CD8-positive, alpha-beta memory T cell (primary cell): Measurements from ENCODE around the gene MALAT1. TPM values are rescaled to one million over a fixed set of nuclear protein-coding genes. Genes with fewer than 3 reads are reported as not detected.
A peak's percentile ranks its signal among the peaks of the same experiment; 100 is the strongest.
"Not testable (repeated sequence)": the region's sequence is repeated elsewhere in the genome, so short reads cannot be mapped to it uniquely, and the experiment has no call there.

Source experiments
- CTCF ChIA-PET: fragments of 350-600 bp; sonication (Branson Sonifier 250); formaldehyde crosslinking; loops from one replicate; lab custom pipeline; 2021; ENCODE audit warnings: antibody characterized with exemption; lab: Charles Lee
- POLR2A ChIA-PET: fragments of 350-600 bp; sonication (Branson Sonifier 250); formaldehyde crosslinking; loops from one replicate; lab custom pipeline; 2021; ENCODE audit warnings: antibody characterized with exemption; lab: Charles Lee
- DNase-seq, 5 donors: peaks; one replicate each; pipeline versions ENCODE4 v3.0.0 to v3.0.0-alpha.2; 2020 to 2022; ENCODE audit warnings: mixed read lengths in 1 of 5
- H3K27ac ChIP-seq: one replicate; pipeline ENCODE4 v1.7.0; 2013; ENCODE audit warnings: low read depth, mild to moderate bottlenecking, low read length, moderate library complexity
- H3K27me3 ChIP-seq: 2 replicates; pipeline ENCODE4 v1.7.0; 2013; ENCODE audit warnings: low read length, mild to moderate bottlenecking; ENCODE audit not compliant: insufficient read depth, poor library complexity, severe bottlenecking
- H3K36me3 ChIP-seq: 2 replicates; pipeline ENCODE4 v1.7.0; 2013; ENCODE audit warnings: mild to moderate bottlenecking, low read length, moderate library complexity; ENCODE audit not compliant: insufficient read depth
- H3K4me1 ChIP-seq: 2 replicates; pipeline ENCODE4 v1.7.0; 2013; ENCODE audit warnings: mild to moderate bottlenecking, low read length, moderate library complexity; ENCODE audit not compliant: insufficient read depth
- H3K4me3 ChIP-seq: 2 replicates; pipeline ENCODE4 v1.7.0; 2013; ENCODE audit warnings: mild to moderate bottlenecking, low read length
- H3K9me3 ChIP-seq: 2 replicates; pipeline ENCODE4 v1.7.0; 2013; ENCODE audit warnings: mild to moderate bottlenecking, low read length
- H3K27ac Mint-ChIP-seq, 8 donors: one replicate each; pipeline ENCODE4 v1.8.0; 2020 to 2021; ENCODE audit warnings: mixed read lengths in 8 of 8, mild to moderate bottlenecking in 6 of 8, inconsistent platforms in 3 of 8, moderate library complexity in 3 of 8
- H3K27me3 Mint-ChIP-seq, 2 donors: one replicate each; pipeline ENCODE4 v1.8.0; 2020 to 2021; ENCODE audit warnings: mixed read lengths in 2 of 2, mild to moderate bottlenecking in 1 of 2, moderate library complexity in 1 of 2
- H3K36me3 Mint-ChIP-seq, 3 donors: one replicate each; pipeline ENCODE4 v1.8.0; 2020 to 2021; ENCODE audit warnings: mixed read lengths in 3 of 3, inconsistent platforms in 1 of 3, mild to moderate bottlenecking in 1 of 3
- H3K4me1 Mint-ChIP-seq, 3 donors: one replicate each; pipeline ENCODE4 v1.8.0; 2020 to 2021; ENCODE audit warnings: mixed read lengths in 3 of 3, inconsistent platforms in 1 of 3, mild to moderate bottlenecking in 1 of 3
- H3K4me3 Mint-ChIP-seq, 7 donors: one replicate each; pipeline ENCODE4 v1.8.0; 2020 to 2021; ENCODE audit warnings: mixed read lengths in 7 of 7, mild to moderate bottlenecking in 6 of 7, moderate library complexity in 4 of 7, inconsistent platforms in 2 of 7
- H3K9me3 Mint-ChIP-seq, 5 donors: one replicate each; pipeline ENCODE4 v1.8.0; 2020 to 2022; ENCODE audit warnings: mixed read lengths in 5 of 5, mild to moderate bottlenecking in 3 of 5, moderate library complexity in 2 of 5, inconsistent platforms in 1 of 5
- polyA plus RNA-seq: library from polyadenylated mRNA; unstranded; fragments of 300-500 nt; fragmentation: Illumina TruSeq; gene quantifications from one replicate; pipeline ENCODE4 v1.2.3, GENCODE V29; 2021
- total RNA-seq, 2 experiments: library from RNA; stranded (reverse); gene quantifications; one replicate each; pipeline ENCODE4 v1.2.3, GENCODE V29; 2021

Gene MALAT1
- total and polyA plus RNA-seq, 3 experiments from 2014 or later = 2,529 to 4,912 (median 4,639) TPM

DNA sequence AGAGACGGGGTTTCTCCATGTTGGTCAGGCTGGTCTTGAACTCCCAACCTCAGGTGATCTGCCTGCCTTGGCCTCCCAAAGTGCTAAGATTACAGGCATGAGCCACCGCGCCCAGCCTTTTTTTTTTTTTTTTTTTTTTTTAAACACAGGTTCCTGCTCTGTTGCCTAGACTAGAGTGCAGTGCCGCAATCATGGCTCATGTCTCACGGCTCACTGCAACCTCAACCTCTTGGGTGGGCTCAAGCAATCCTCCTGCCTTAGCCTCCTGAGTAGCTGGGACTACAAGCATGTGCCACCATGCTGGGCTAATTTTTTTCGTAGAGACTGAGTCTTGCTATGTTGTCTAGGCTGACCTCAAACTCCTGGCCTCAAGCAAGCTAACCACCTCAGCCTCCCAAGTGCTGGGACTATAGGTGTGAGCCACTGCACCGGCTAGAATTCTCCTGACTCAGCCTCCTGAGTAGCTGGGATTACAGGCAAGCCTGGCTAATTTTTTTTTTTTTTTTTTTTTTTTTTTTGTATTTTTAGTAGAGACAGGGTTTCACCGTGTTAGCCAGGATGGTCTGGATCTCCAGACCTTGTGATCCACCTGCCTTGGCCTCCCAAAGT lies 20.2 kb downstream of the MALAT1 start:
- peaks cover 22 to 35% (median 33%) of the 10 kb centered on the region in 3 donors for H3K4me1 Mint-ChIP-seq
- not testable (repeated sequence) for H3K27me3 Mint-ChIP-seq, H3K4me3 Mint-ChIP-seq, H3K4me3 ChIP-seq, H3K36me3 ChIP-seq, H3K27me3 ChIP-seq, H3K9me3 Mint-ChIP-seq, H3K27ac ChIP-seq, H3K27ac Mint-ChIP-seq, H3K9me3 ChIP-seq, H3K36me3 Mint-ChIP-seq
- CTCF ChIA-PET = interaction anchor here (1.1 to 1.2 kb wide), 2 partner anchors 103 to 170 kb away, joined by 3 read pairs; no protein-coding TSS in a partner anchor
- peak in 1 of 5 donors; percentile 24 for DNase-seq
- POLR2A ChIA-PET = interaction anchor here (0.7 kb wide), 2 partner anchors 25 to 338 kb away, joined by 5 to 6 read pairs; no protein-coding TSS in a partner anchor
- peaks cover 23% of the 10 kb centered on the region for H3K4me1 ChIP-seq

GRCh38 chr11:65521777-65522521 lies 23.1 kb downstream of the MALAT1 start:
- H3K27ac Mint-ChIP-seq = peak overlapping the region in 6 of 8 donors; percentile 44 to 77 (median 54)
- H3K27me3 Mint-ChIP-seq, H3K36me3 Mint-ChIP-seq, H3K9me3 ChIP-seq, H3K36me3 ChIP-seq, H3K27me3 ChIP-seq, H3K9me3 Mint-ChIP-seq: not testable (repeated sequence)
- Histone ChIP-seq H3K4me1 (peaks cover 44% of the 10 kb centered on the region), H3K27ac (peak overlapping the region; percentile 9), H3K4me3 (peak overlapping the region; percentile 43)
- peak in 2 of 5 donors; percentile 42 to 70 for DNase-seq
- CTCF ChIA-PET = interaction anchor here (2.0 kb wide), 1 partner anchor 106 kb away, joined by 5 read pairs; no protein-coding TSS in a partner anchor
- POLR2A ChIA-PET = interaction anchor here (0.6 kb wide), 1 partner anchor 16 kb away, joined by 3 read pairs; no protein-coding TSS in a partner anchor
- H3K4me1 Mint-ChIP-seq = peaks cover 37 to 47% (median 37%) of the 10 kb centered on the region in 3 donors
- peak overlapping the region in 6 of 7 donors; percentile 33 to 79 (median 58) for H3K4me3 Mint-ChIP-seq

DNA sequence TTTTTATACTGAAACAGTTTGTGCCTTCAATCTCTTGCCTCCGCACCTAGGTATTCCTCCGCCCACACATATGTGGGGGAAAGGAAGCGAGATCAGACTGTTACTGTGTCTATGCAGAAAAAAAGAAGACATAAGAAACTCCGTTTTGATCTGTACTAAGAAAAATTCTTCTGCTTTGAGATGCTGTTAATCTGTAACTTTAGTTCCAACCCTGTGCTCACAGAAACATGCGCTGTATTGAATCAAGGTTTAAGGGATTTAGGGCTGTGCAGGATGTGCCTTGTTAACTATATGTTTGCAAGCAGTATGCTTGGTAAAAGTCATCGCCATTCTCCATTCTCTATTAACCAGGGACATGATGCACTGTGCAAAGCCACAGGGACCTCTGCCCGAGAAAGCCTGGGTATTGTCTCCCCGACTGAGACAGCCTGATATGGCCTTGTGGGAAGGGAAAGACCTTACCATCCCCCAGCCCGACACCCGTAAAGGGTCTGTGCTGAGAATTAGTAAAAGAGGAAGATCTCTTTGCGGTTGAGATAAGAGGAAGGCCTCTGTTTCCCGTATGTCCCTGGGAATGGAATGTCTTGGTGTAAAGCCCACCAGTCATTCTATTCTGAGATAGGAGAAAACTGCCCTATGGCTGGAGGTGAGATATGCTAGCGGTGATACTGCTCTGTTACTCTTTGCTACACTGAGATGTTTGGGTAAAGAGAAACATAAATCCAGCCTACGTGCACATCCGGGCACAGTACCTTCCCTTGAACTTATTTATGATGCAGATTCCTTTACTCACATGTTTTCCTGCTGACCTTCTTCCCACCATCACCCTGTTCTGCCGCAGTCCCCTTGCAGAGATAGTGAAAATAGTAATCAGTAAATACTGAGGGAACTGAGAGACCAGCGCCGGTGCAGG lies 24.1 kb downstream of the MALAT1 start:
- POLR2A ChIA-PET = interaction anchor here (1.0 kb wide), 1 partner anchor 115 kb away, joined by 3 read pairs; the partner anchor contains the start of gene SIPA1
- H3K9me3 Mint-ChIP-seq, CTCF ChIA-PET, H3K9me3 ChIP-seq, H3K27me3 Mint-ChIP-seq, H3K27me3 ChIP-seq, H3K36me3 ChIP-seq: not testable (repeated sequence)
- peak in 2 of 5 donors; percentile 48 to 66 for DNase-seq
- peak overlapping the region; percentile 10 to 93 (median 90) for H3K27ac Mint-ChIP-seq
- peak overlapping the region; percentile 51 to 82 (median 67) for H3K4me3 Mint-ChIP-seq
- Histone ChIP-seq H3K4me1 (peaks cover 44% of the 10 kb centered on the region), H3K27ac (peak overlapping the region; percentile 29), H3K4me3 (peak overlapping the region; percentile 68)
- H3K4me1 Mint-ChIP-seq = peaks cover 37 to 52% (median 39%) of the 10 kb centered on the region in 3 donors
- peaks cover 0 to 13% (median 0%) of the 10 kb centered on the region in 3 donors for H3K36me3 Mint-ChIP-seq

GRCh38 chr11:65523631-65523968 lies 24.8 kb downstream of the MALAT1 start:
- H3K36me3 ChIP-seq, H3K27me3 ChIP-seq, DNase-seq, H3K9me3 Mint-ChIP-seq, H3K9me3 ChIP-seq, H3K27me3 Mint-ChIP-seq: not testable (repeated sequence)
- peak overlapping the region; percentile 46 for H3K4me3 ChIP-seq
- CTCF ChIA-PET = interaction anchor here (1.8 kb wide), 1 partner anchor 26 kb away, joined by 4 read pairs; no protein-coding TSS in a partner anchor
- Mint-ChIP-seq H3K27ac (peak overlapping the region; percentile 1 to 92 (median 86)), H3K4me3 (peak overlapping the region; percentile 27 to 82 (median 67)), H3K36me3 (peaks cover 0 to 14% (median 0%) of the 10 kb centered on the region in 3 donors), H3K4me1 (peaks cover 38 to 53% (median 39%) of the 10 kb centered on the region in 3 donors)
- POLR2A ChIA-PET = interaction anchor here (1.0 kb wide), 1 partner anchor 114 kb away, joined by 3 read pairs; the partner anchor contains the start of gene SIPA1
- peaks cover 44% of the 10 kb centered on the region for H3K4me1 ChIP-seq
- H3K27ac ChIP-seq = peak overlapping the region; percentile 7

- Histone ChIP-seq H3K36me3 (peaks cover 9% of the 10 kb centered on the region), H3K27me3 (no peaks in the 10 kb centered on the region), H3K4me1 (peaks cover 44% of the 10 kb centered on the region), H3K9me3 (no peaks in the 10 kb centered on the region), H3K4me3 (peak overlapping the region; percentile 46), H3K27ac (no peak overlapping the region)
- ChIA-PET CTCF (interaction anchor here (0.6 to 3.8 kb wide), 7 partner anchors 14 to 170 kb away, joined by 3 to 42 read pairs (median 4); no protein-coding TSS in a partner anchor), POLR2A (interaction anchor here (0.6 to 2.5 kb wide), 13 partner anchors 12 to 169 kb away, joined by 3 to 13 read pairs (median 3); partner anchors contain the start of genes MALAT1, SIPA1 and ZNRD2)
- H3K4me3 Mint-ChIP-seq = peak overlapping the region; percentile 67 to 82 (median 74)
- peaks cover 0 to 18% (median 2%) of the 10 kb centered on the region in 3 donors for H3K36me3 Mint-ChIP-seq
- peak in 2 of 5 donors; percentile 16 to 59 for DNase-seq
- H3K27me3 Mint-ChIP-seq = peaks cover 0 to 1% of the 10 kb centered on the region in 2 donors
- no peaks in the 10 kb centered on the region for H3K9me3 Mint-ChIP-seq
- peak overlapping the region; percentile 58 to 97 (median 92) for H3K27ac Mint-ChIP-seq
- peaks cover 42 to 57% (median 42%) of the 10 kb centered on the region in 3 donors for H3K4me1 Mint-ChIP-seq
Observed at GRCh38 chr11:65524014-65524740, 25.3 kb downstream of the MALAT1 start.

DNA sequence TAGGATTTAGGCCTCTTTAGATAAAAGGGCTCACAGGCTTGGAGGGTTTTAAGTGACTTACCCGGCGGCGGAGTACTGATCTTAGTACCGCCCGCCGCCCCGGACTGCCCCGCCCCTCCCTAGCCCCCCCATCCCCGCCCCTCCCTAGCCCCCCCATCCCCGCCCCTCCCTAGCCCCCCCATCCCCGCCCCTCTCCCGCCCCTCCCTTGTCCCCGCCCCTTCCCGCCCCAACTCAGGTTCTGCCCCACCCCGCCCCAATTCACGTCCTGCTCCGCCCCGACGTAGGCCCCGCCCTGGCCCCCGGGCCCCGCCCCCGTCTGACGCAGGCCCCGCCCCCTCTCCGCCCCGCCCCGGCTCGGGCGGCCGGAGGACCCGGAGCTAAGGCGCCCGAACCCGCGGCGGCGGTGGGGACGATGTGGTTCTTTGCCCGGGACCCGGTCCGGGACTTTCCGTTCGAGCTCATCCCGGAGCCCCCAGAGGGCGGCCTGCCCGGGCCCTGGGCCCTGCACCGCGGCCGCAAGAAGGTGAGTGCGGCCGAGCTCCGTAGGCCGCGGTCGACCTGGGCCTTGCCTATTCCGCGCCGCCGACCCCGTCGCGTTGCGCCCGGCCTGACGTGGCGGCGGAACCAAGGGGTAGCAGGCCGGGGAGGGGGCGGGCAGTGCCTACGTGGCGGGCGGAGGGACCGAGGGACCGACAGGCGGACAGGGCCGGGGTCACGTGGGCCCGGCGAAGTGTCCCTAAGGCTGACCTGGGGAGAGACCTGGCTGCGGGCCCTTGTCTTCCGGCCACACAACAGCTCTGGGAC lies 26.1 kb downstream of the MALAT1 start, which contains the start of gene SCYL1:
TSS of gene SCYL1 (plus strand) at position 343 of the 805 bp plus-strand sequence. CDS start at position 414, 71 bp downstream.
- peak within 1 kb of the TSS; percentile 81 to 91 (median 85) for H3K4me3 Mint-ChIP-seq
- Histone ChIP-seq H3K36me3 (peaks cover 12% of the 10 kb centered on the region), H3K9me3 (no peaks in the 10 kb centered on the region), H3K27me3 (no peaks in the 10 kb centered on the region), H3K4me3 (peak within 1 kb of the TSS; percentile 75), H3K27ac (peak within 1 kb of the TSS; percentile 76), H3K4me1 (peaks cover 52% of the 10 kb centered on the region)
- H3K27me3 Mint-ChIP-seq = peaks cover 0 to 1% of the 10 kb centered on the region in 2 donors
- peaks cover 0 to 21% (median 2%) of the 10 kb centered on the region in 3 donors for H3K36me3 Mint-ChIP-seq
- CTCF ChIA-PET = interaction anchor here (0.6 to 3.8 kb wide), 10 partner anchors 15 to 210 kb away, joined by 3 to 42 read pairs (median 4); partner anchors contain the start of gene CDC42EP2
- peak within 1 kb of the TSS; percentile 73 to 97 (median 92) for H3K27ac Mint-ChIP-seq
- no peaks in the 10 kb centered on the region for H3K9me3 Mint-ChIP-seq
- POLR2A ChIA-PET = interaction anchor here (0.6 to 2.5 kb wide), 16 partner anchors 12 to 390 kb away, joined by 3 to 13 read pairs (median 3); partner anchors contain the start of genes FAM89B, MALAT1 and ZNRD2
- DNase-seq = peak; percentile 72 to 88 (median 76)
- peaks cover 45 to 62% (median 46%) of the 10 kb centered on the region in 3 donors for H3K4me1 Mint-ChIP-seq
